ENCODE measurements around the gene HSPA12B.
A peak's percentile ranks its signal among the peaks of the same experiment; 100 is the strongest.

Gene HSPA12B

DNA sequence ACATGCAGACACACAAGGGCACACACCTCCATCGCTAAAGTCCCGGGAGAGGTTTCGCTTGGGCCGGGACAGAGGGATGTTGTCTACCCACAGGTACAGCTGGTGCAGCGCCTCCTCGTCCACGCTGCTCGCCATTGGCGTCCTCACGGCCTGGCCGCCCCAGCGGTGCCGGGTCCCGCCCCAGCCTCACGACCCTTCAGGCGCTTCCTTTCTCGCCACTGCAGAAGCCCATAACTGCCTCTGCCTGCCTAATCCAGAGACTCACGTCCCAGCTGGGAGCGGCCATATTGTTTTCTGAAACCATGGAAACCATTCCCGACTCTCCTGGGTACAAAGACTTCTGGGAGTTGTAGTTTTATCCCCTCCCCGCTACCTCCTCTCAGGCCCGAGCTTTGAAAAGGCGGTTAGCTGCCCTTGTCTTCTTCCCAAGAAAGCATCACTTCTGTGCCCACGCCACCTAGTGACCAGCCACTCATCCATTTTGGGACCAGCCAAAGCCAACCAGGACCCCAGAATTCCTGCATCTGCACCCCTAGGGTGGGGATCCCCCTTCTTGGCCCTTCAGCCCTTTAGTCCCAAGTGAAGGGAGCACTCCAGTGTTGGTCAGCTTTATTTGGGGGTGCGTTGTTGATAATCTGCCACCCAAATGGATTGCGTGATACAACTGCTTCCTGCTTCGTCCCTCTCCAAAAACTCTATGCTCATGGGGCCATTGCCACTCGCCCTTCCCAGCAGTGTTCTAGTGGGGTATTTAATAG is 48.8 kb downstream of the HSPA12B start, which contains the start of gene SPEF1:
Gene SPEF1, minus strand, starts transcription at position 296 of the 758 bp plus-strand sequence. Its CDS starts 161 bp downstream, at position 135.
- TF ChIP-seq, protein P1, sequence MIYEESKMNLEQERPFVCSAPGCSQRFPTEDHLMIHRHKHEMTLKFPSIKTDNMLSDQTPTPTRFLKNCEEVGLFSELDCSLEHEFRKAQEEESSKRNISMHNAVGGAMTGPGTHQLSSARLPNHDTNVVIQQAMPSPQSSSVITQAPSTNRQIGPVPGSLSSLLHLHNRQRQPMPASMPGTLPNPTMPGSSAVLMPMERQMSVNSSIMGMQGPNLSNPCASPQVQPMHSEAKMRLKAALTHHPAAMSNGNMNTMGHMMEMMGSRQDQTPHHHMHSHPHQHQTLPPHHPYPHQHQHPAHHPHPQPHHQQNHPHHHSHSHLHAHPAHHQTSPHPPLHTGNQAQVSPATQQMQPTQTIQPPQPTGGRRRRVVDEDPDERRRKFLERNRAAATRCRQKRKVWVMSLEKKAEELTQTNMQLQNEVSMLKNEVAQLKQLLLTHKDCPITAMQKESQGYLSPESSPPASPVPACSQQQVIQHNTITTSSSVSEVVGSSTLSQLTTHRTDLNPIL (CRISPR knock-in tag; IDR thresholded peaks at IDR 0.05; ENCODE audit: low read depth) = no peak
- TF ChIP-seq, protein P2, sequence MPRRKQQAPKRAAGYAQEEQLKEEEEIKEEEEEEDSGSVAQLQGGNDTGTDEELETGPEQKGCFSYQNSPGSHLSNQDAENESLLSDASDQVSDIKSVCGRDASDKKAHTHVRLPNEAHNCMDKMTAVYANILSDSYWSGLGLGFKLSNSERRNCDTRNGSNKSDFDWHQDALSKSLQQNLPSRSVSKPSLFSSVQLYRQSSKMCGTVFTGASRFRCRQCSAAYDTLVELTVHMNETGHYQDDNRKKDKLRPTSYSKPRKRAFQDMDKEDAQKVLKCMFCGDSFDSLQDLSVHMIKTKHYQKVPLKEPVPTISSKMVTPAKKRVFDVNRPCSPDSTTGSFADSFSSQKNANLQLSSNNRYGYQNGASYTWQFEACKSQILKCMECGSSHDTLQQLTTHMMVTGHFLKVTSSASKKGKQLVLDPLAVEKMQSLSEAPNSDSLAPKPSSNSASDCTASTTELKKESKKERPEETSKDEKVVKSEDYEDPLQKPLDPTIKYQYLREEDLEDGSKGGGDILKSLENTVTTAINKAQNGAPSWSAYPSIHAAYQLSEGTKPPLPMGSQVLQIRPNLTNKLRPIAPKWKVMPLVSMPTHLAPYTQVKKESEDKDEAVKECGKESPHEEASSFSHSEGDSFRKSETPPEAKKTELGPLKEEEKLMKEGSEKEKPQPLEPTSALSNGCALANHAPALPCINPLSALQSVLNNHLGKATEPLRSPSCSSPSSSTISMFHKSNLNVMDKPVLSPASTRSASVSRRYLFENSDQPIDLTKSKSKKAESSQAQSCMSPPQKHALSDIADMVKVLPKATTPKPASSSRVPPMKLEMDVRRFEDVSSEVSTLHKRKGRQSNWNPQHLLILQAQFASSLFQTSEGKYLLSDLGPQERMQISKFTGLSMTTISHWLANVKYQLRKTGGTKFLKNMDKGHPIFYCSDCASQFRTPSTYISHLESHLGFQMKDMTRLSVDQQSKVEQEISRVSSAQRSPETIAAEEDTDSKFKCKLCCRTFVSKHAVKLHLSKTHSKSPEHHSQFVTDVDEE (CRISPR knock-in tag; IDR thresholded peaks at IDR 0.05) = 0 out of 2 replicates have a peak, but pooled peaks have one; percentile 27
- TF ChIP-seq, protein P3, sequence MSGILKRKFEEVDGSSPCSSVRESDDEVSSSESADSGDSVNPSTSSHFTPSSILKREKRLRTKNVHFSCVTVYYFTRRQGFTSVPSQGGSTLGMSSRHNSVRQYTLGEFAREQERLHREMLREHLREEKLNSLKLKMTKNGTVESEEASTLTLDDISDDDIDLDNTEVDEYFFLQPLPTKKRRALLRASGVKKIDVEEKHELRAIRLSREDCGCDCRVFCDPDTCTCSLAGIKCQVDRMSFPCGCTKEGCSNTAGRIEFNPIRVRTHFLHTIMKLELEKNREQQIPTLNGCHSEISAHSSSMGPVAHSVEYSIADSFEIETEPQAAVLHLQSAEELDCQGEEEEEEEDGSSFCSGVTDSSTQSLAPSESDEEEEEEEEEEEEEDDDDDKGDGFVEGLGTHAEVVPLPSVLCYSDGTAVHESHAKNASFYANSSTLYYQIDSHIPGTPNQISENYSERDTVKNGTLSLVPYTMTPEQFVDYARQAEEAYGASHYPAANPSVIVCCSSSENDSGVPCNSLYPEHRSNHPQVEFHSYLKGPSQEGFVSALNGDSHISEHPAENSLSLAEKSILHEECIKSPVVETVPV (CRISPR knock-in tag; IDR thresholded peaks at IDR 0.05) = peak; percentile 25; the same call in 1 of the 2 replicates
- TF ChIP-seq ARNTL (CRISPR knock-in tag; IDR thresholded peaks at IDR 0.05; ENCODE audit: borderline replicate concordance, low read depth) (no peak), OSR1 (CRISPR knock-in tag; IDR thresholded peaks at IDR 0.05) (no peak)
- peak; percentile 85 for ATAC-seq

DNA sequence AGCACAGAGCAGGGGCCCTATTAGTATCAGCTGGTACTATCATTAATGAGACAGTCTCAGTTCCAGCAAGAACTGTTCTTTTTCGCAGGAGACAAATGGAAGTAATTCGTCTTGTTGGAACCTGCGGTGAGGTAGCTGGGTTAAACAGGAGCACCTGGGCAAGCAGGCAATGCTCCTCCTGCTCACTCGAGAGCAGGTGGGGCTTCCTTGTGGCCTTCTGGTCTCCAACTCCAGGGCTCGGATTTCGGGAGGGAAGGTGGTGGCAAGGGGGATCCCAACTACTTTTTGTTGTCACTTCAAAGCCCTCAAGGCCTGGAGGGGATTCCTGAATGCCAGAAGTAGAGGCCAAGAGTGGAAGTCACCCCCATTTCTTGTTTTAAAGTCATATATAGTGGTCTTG is 50.1 kb downstream of the HSPA12B start:
- ATAC-seq = no peak
- TF ChIP-seq ARNTL (CRISPR knock-in tag; IDR thresholded peaks at IDR 0.05; ENCODE audit: borderline replicate concordance, low read depth) = no peak
- TF ChIP-seq ZFP3 (CRISPR knock-in tag; IDR thresholded peaks at IDR 0.05) = no peak
- no peak for TF ChIP-seq PPARA (CRISPR knock-in tag; IDR thresholded peaks at IDR 0.05; ENCODE audit: borderline replicate concordance)
- TF ChIP-seq ZNF8 (CRISPR knock-in tag; IDR thresholded peaks at IDR 0.05) = no peak
- TF ChIP-seq, protein P3 (CRISPR knock-in tag; IDR thresholded peaks at IDR 0.05) = no peak
- TF ChIP-seq TOX (CRISPR knock-in tag; IDR thresholded peaks at IDR 0.05; ENCODE audit: borderline replicate concordance) = no peak
- TF ChIP-seq BACH2 (CRISPR knock-in tag; IDR thresholded peaks at IDR 0.05; ENCODE audit: borderline replicate concordance) = no peak
- no peak for TF ChIP-seq GLIS3 (CRISPR knock-in tag; IDR thresholded peaks at IDR 0.05)
- no peak for TF ChIP-seq OSR1 (CRISPR knock-in tag; IDR thresholded peaks at IDR 0.05)
- no peak for TF ChIP-seq ZNF565 (CRISPR knock-in tag; conservative IDR thresholded peaks at IDR 0.05; ENCODE audit: low read depth)

DNA sequence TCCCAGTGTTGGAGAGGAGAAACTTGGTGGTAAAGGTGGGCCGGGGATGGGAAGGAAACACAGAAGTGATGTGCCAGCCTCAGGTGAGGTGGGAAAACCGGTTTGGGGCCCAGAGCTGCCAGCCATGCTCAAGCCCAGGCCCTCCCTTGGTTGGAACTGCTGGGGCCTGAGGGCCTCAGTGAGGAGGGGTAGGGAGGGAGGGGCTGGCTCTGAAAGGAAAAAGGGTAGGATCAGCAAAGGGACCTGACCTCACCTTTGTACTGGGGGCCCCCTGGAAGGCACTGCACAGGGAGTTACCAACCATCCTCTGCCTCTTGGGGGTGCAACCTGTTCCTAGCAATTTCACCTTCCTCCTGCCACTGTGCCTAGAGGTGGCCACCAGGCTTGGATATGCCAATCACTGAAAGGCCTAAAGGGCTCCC is 50.6 kb downstream of the HSPA12B start:
- TF ChIP-seq TOX (CRISPR knock-in tag; IDR thresholded peaks at IDR 0.05; ENCODE audit: borderline replicate concordance) (no peak), ZC3H10 (CRISPR knock-in tag; IDR thresholded peaks at IDR 0.05) (no peak), OSR1 (CRISPR knock-in tag; IDR thresholded peaks at IDR 0.05) (no peak), TCF4 (CRISPR knock-in tag; IDR thresholded peaks at IDR 0.05; ENCODE audit: borderline replicate concordance) (no peak)
- TF ChIP-seq, protein P3 (CRISPR knock-in tag; IDR thresholded peaks at IDR 0.05) = no peak
- ATAC-seq = no peak

DNA sequence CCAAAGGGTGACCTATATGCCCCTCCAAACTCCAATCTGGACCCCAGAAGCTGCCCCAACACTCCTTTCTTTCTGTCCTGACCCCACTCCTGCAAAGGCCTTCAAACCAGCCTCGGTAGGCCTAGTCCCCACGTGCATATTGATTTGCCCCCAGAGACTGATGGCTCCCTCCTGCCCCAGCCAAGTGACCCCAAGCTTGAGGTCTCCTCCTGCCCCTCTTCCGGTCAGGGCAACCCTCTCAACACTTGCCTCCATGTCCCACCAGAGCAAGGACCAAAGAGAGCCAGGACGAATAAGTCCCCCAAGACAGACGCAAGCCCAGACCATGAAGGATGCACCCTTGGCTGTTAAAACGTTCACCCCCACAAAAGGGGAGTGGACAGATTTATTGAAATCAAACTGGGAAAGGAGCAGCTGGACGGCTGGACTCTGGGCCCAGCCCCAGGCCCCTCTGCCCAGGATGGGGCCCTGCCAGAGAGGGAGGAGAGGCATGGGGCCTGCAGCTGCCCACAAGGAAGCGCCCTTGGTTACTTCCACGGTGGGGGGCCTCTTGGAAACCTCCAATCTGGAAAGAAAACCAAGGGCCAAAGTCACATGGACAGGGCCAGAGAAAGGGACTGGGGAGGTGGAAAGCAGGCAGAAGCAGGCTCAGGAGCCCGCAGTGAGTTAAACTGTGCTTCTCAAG is 51.2 kb downstream of the HSPA12B start:
- no peak for ATAC-seq
- no peak for TF ChIP-seq TOX (CRISPR knock-in tag; IDR thresholded peaks at IDR 0.05; ENCODE audit: borderline replicate concordance)

Data from SK-N-SH treated with all-trans-retinoic acid at 6 μM for 48 hours (cell line).